KMS-11 (cell line): ENCODE data around the gene RGL1.

Experiments
- H2AFZ ChIP-seq: fragments of 200-600 bp; sonication (generic); 2 replicates; pipeline ENCODE4 v1.6.1; 2016; ENCODE audit warnings: antibody characterized with exemption, mixed run types, low read depth
- H3K27ac ChIP-seq: fragments of 200-600 bp; sonication (generic); 2 replicates; pipeline ENCODE4 v1.6.1; 2016; ENCODE audit warnings: mild to moderate bottlenecking, mixed run types
- H3K27me3 ChIP-seq: fragments of 200-600 bp; sonication (generic); 2 replicates; pipeline ENCODE4 v1.6.1; 2017; ENCODE audit warnings: mild to moderate bottlenecking, low read depth, mixed run types, moderate library complexity; ENCODE audit not compliant: insufficient read depth
- H3K36me3 ChIP-seq: fragments of 200-600 bp; sonication (generic); 2 replicates; pipeline ENCODE4 v1.6.1; 2017; ENCODE audit warnings: mild to moderate bottlenecking, mixed run types; ENCODE audit not compliant: insufficient read depth
- H3K4me1 ChIP-seq: fragments of 200-600 bp; sonication (generic); 2 replicates; pipeline ENCODE4 v1.6.1; 2016; ENCODE audit warnings: mild to moderate bottlenecking, low read depth, mixed run types; ENCODE audit not compliant: poor library complexity, severe bottlenecking
- H3K4me2 ChIP-seq: fragments of 200-600 bp; sonication (generic); 2 replicates; pipeline ENCODE4 v1.7.0; 2016; ENCODE audit warnings: mild to moderate bottlenecking, mixed run types
- H3K4me3 ChIP-seq: fragments of 200-600 bp; sonication (generic); IDR thresholded peaks from 2 replicates; pipeline ENCODE4 v1.6.1; 2017; ENCODE audit warnings: low read depth, low read length, mixed read lengths; ENCODE audit not compliant: insufficient read depth
- H3K79me2 ChIP-seq: fragments of 200-600 bp; sonication (generic); 2 replicates; pipeline ENCODE4 v1.6.1; 2016; ENCODE audit warnings: low read depth, mixed run types; ENCODE audit not compliant: insufficient read depth
- H3K9ac ChIP-seq: fragments of 200-600 bp; sonication (generic); 2 replicates; pipeline ENCODE4 v1.6.1; 2016; ENCODE audit warnings: mild to moderate bottlenecking, mixed run types
- H4K20me1 ChIP-seq: fragments of 200-600 bp; sonication (generic); 2 replicates; pipeline ENCODE4 v1.6.1; 2016; ENCODE audit warnings: mild to moderate bottlenecking, mixed run types; ENCODE audit not compliant: insufficient read depth
- CTCF ChIP-seq: fragments of 200-600 bp; sonication (generic); conservative IDR thresholded peaks from 2 replicates; pipeline ENCODE4 v1.6.1; 2017; ENCODE audit warnings: low read depth, mild to moderate bottlenecking, antibody characterized with exemption, low read length, moderate library complexity, mixed read lengths

The RGL1 gene

GRCh38 chr1:183975651-183976050, 170.7 kb downstream of the RGL1 start:
- H3K79me2 ChIP-seq: no peaks in the 10 kb centered on the region
- no peak for TF ChIP-seq CTCF

GRCh38 chr1:183977717-183978116, 172.8 kb downstream of the RGL1 start:
- Histone ChIP-seq H4K20me1 (no peaks in the 10 kb centered on the region), H3K4me3 (no peak overlapping the region), H3K79me2 (no peaks in the 10 kb centered on the region), H3K4me2 (no peak overlapping the region), H3K27ac (no peak overlapping the region), H3K36me3 (no peaks in the 10 kb centered on the region), H2AFZ (no peak overlapping the region), H3K4me1 (no peaks in the 10 kb centered on the region), H3K27me3 (no peaks in the 10 kb centered on the region), H3K9ac (no peak overlapping the region)
- no peak for TF ChIP-seq CTCF

More at GRCh38 chr1:183975651-183976050, 170.7 kb downstream of the RGL1 start:
- Histone ChIP-seq H3K4me2 (no peak overlapping the region), H3K9ac (no peak overlapping the region), H2AFZ (no peak overlapping the region), H3K4me3 (no peak overlapping the region), H3K27ac (no peak overlapping the region), H3K4me1 (no peaks in the 10 kb centered on the region), H3K36me3 (no peaks in the 10 kb centered on the region), H4K20me1 (no peaks in the 10 kb centered on the region), H3K27me3 (no peaks in the 10 kb centered on the region)
